ENCODE data around the gene SUCLG2. TPM values are rescaled to one million over a fixed set of nuclear protein-coding genes. Genes with fewer than 3 reads are reported as not detected.

The SUCLG2 gene
- total RNA-seq, 1 experiment from 2014 or later: 38.5 TPM

DNA sequence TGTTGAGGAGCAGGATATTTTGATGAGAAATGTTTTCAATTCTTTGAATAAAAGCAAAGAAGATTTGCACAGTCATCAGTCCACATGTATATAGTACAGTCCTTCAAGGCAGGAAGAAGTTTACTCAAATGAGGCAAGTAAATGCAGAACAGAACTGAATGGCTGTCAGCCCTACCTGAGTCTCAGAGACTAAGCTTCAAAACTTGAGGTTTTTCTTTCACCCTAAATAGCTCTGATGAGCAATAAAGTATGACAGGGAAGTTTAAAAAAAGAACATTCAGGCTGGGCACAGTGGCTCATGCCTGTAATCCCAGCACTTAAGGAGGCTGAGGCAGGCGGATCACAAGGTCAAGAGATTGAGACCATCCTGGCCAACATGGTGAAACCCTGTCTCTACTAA, 232.5 kb downstream of the SUCLG2 start:
- Histone ChIP-seq H2BK12ac (ENCODE audit: insufficient read length, low read depth, low read length) (no peak overlapping the region), H2BK120ac (ENCODE audit: low read depth, low read length, poor library complexity, severe bottlenecking) (no peak overlapping the region), H3K27me3 (ENCODE audit: insufficient read depth, low read length) (no peaks in the 10 kb centered on the region), H4K20me1 (ENCODE audit: control insufficient read depth, insufficient read depth, insufficient read length) (no peaks in the 10 kb centered on the region), H3K14ac (ENCODE audit: insufficient read depth, low read length) (no peak overlapping the region), H3K23me2 (ENCODE audit: insufficient read length, low read depth, low read length, poor library complexity, severe bottlenecking) (no peaks in the 10 kb centered on the region), H2BK15ac (ENCODE audit: low read depth, low read length) (no peak overlapping the region), H2BK5ac (ENCODE audit: insufficient read length, low read length) (no peak overlapping the region), H4K8ac (replicated peaks; ENCODE audit: insufficient read length, low read depth, low read length) (no peak overlapping the region), H3K4ac (ENCODE audit: low read depth, low read length) (no peak overlapping the region), H3K27ac (ENCODE audit: insufficient read length, low read depth, low read length) (no peak overlapping the region), H4K5ac (ENCODE audit: insufficient read length, low read depth, low read length) (no peak overlapping the region), H3T11ph (ENCODE audit: low read length) (no peak overlapping the region), H3K18ac (ENCODE audit: insufficient read length, low read depth, low read length) (no peak overlapping the region), H2AFZ (ENCODE audit: low read length) (no peak overlapping the region), H3K23ac (ENCODE audit: insufficient read length, low read depth, low read length) (no peak overlapping the region), H3K9me3 (ENCODE audit: control insufficient read depth, low read depth, low read length) (no peaks in the 10 kb centered on the region), H3K4me1 (ENCODE audit: insufficient read depth, low read length) (peaks cover 4% of the 10 kb centered on the region), H3K9ac (ENCODE audit: extremely low read depth, insufficient read length, low read length) (no peak overlapping the region), H3K56ac (ENCODE audit: insufficient read length, low read depth, low read length) (no peak overlapping the region), H3K79me2 (ENCODE audit: insufficient read depth, low read length) (no peaks in the 10 kb centered on the region), H3K4me2 (ENCODE audit: insufficient read depth, insufficient read length, low read length) (no peak overlapping the region), H3K79me1 (ENCODE audit: insufficient read depth, low read depth, low read length, poor library complexity, severe bottlenecking) (no peaks in the 10 kb centered on the region), H4K91ac (ENCODE audit: insufficient read length, low read depth, low read length) (no peak overlapping the region), H2BK20ac (ENCODE audit: low read depth, low read length, poor library complexity, severe bottlenecking) (no peak overlapping the region), H2AK5ac (ENCODE audit: insufficient read length, low read length) (no peak overlapping the region)
- Mint-ChIP-seq H3K27ac (no peak overlapping the region), H3K27me3 (ENCODE audit: low read depth) (no peaks in the 10 kb centered on the region; the same call in 1 of the 2 replicates), H3K4me3 (no peak overlapping the region), H3K36me3 (ENCODE audit: insufficient read depth in 1 of 3, low read depth in 3 of 3) (peaks cover 0 to 5% (median 0%) of the 10 kb centered on the region in 3 experiments; a peak in 2 of 7 replicates), H3K9me3 (no peaks in the 10 kb centered on the region; a peak in 3 of 5 replicates), H3K4me1 (peaks cover 12 to 13% of the 10 kb centered on the region in 2 experiments)
- no peak for TF ChIP-seq CTCF (conservative IDR thresholded peaks at IDR 0.05)
- DNase-seq: no peak
- WGBS (ENCODE audit: extremely low coverage, insufficient read length, low lambda C conversion rate): no CpG with 5 or more reads among the region's 1 CpG

All from H9 (cell line).